BLaER1 treated with 17β-estradiol and CSF1 and Interleukin-3, amounts not matched to agents 10 nM and 100 nM (cell line): ENCODE measurements around the gene CELSR1.

Source experiments
- H3K27ac ChIP-seq, 11 experiments: shearing (Covaris generic); formaldehyde crosslinking; 2 replicates each; pipeline ENCODE4 v1.8.1; 2022
- H3K27me3 ChIP-seq, 11 experiments: shearing (Covaris generic); formaldehyde crosslinking; 2 replicates each; pipeline ENCODE4 v1.8.1; 2022
- H3K36me3 ChIP-seq, 11 experiments: shearing (Covaris generic); formaldehyde crosslinking; 2 replicates each; pipeline ENCODE4 v1.8.1; 2022
- H3K4me1 ChIP-seq, 10 experiments: shearing (Covaris generic); formaldehyde crosslinking; 2 replicates each; pipeline ENCODE4 v1.8.1; 2022
- H3K4me2 ChIP-seq, 11 experiments: shearing (Covaris generic); formaldehyde crosslinking; 2 replicates each; pipeline ENCODE4 v1.8.1; 2022
- H3K4me3 ChIP-seq, 10 experiments: shearing (Covaris generic); formaldehyde crosslinking; 2 replicates each; pipeline ENCODE4 v1.8.1; 2022
- H3K9ac ChIP-seq, 11 experiments: shearing (Covaris generic); formaldehyde crosslinking; 2 replicates each; pipeline ENCODE4 v1.8.1; 2022
- H3K9me3 ChIP-seq, 11 experiments: shearing (Covaris generic); formaldehyde crosslinking; replicated peaks in 1 of 11; 2 replicates each; pipeline ENCODE4 v1.8.1; 2022
- H4K20me1 ChIP-seq, 11 experiments: shearing (Covaris generic); formaldehyde crosslinking; 2 replicates each; pipeline ENCODE4 v1.8.1; 2022
- Cebpa-rat ChIP-seq, 11 experiments: shearing (Covaris generic); IDR thresholded peaks; 2 replicates each; pipeline ENCODE4 v1.8.1; 2022

Gene CELSR1

GRCh38 chr22:46556775-46557174, 19.4 kb upstream of the CELSR1 start:
- Histone ChIP-seq H3K27ac (no peak overlapping the region), H3K4me3 (no peak overlapping the region), H3K36me3 (peaks cover 0 to 15% (median 0%) of the 10 kb centered on the region in 11 experiments; a peak in 3 of 22 replicates), H3K9ac (no peak overlapping the region), H3K4me2 (no peak overlapping the region), H4K20me1 (no peaks in the 10 kb centered on the region), H3K27me3 (no peaks in the 10 kb centered on the region), H3K9me3 (peaks cover 19 to 30% (median 24%) of the 10 kb centered on the region in 11 experiments), H3K4me1 (peaks cover 15 to 18% (median 15%) of the 10 kb centered on the region in 10 experiments)
- no peak for TF ChIP-seq Cebpa-rat (IDR thresholded peaks at IDR 0.05)

DNA sequence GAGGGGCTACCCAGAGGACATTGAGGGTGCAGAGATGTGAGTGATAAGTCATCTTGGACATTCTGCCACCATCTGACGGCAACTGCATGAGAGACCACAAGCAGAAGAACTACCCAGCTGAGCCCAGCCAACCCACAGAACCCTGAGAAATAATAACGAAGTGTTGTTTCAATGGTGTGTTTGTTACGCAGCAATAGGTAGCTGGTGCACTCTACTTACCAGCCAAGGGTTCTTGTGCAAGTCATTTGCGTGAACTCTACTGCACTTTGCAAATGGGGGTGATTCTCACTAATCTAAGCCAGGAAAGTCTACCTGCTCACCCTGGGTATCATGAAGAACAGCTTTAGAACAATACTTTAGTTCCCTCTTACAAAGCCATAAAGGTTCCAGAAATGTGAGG, 15.8 kb upstream of the CELSR1 start:
- Histone ChIP-seq H3K4me2 (no peak overlapping the region), H3K9me3 (peaks cover 19 to 30% (median 24%) of the 10 kb centered on the region in 11 experiments)
- TF ChIP-seq Cebpa-rat (IDR thresholded peaks at IDR 0.05): no peak

DNA sequence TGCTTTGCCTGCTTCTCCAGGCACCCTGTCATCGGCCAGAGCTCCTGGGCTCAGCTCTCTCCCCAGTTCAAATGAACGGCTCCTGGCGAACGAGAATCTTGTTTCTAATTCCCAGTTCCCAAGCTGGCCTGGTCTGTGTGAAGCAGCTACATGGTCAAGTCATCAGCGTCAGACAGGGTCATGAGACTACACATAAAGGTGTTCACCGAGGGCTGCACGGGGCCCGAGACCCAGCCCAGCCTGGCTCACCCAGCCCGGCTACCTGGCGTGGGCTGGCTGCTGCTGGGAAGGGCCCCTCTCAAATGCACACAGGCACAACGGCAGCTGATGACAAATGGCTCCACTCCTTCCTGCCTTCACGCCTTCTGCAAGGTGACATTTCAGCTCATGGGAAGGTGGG, 14.6 kb upstream of the CELSR1 start:
- Histone ChIP-seq H3K36me3 (peaks cover 0 to 16% (median 0%) of the 10 kb centered on the region in 11 experiments; a peak in 3 of 22 replicates), H3K4me2 (no peak overlapping the region), H3K4me1 (peaks cover 12 to 40% (median 19%) of the 10 kb centered on the region in 10 experiments), H4K20me1 (peaks cover 0 to 9% (median 0%) of the 10 kb centered on the region in 11 experiments; a peak in 1 of 22 replicates), H3K9ac (no peak overlapping the region), H3K27ac (no peak overlapping the region), H3K9me3 (peaks cover 13 to 23% (median 20%) of the 10 kb centered on the region in 11 experiments), H3K27me3 (no peaks in the 10 kb centered on the region), H3K4me3 (no peak overlapping the region)
- no peak for TF ChIP-seq Cebpa-rat (IDR thresholded peaks at IDR 0.05)

More for the DNA sequence above, 15.8 kb upstream of the CELSR1 start:
- H3K9ac ChIP-seq: no peak overlapping the region
- no peaks in the 10 kb centered on the region for H4K20me1 ChIP-seq
- peaks cover 0 to 16% (median 0%) of the 10 kb centered on the region in 11 experiments; a peak in 3 of 22 replicates for H3K36me3 ChIP-seq
- no peak overlapping the region for H3K4me3 ChIP-seq
- no peak overlapping the region for H3K27ac ChIP-seq
- no peaks in the 10 kb centered on the region for H3K27me3 ChIP-seq
- H3K4me1 ChIP-seq: peaks cover under 1 to 28% (median 7%) of the 10 kb centered on the region in 10 experiments; a peak in 18 of 20 replicates

GRCh38 chr22:46551321-46551720, 13.9 kb upstream of the CELSR1 start:
- H3K9ac ChIP-seq: no peak overlapping the region
- no peak overlapping the region for H3K4me3 ChIP-seq
- H3K27me3 ChIP-seq: no peaks in the 10 kb centered on the region
- TF ChIP-seq Cebpa-rat (IDR thresholded peaks at IDR 0.05): no peak
- peaks cover 0 to 16% (median 0%) of the 10 kb centered on the region in 11 experiments; a peak in 3 of 22 replicates for H3K36me3 ChIP-seq
- H4K20me1 ChIP-seq: peaks cover 0 to 11% (median 0%) of the 10 kb centered on the region in 11 experiments; a peak in 1 of 22 replicates
- H3K4me2 ChIP-seq: peak overlapping the region in 1 of 11 experiments; percentile 35; a peak in 2 of 22 replicates
- H3K4me1 ChIP-seq: peaks cover 19 to 47% (median 26%) of the 10 kb centered on the region in 10 experiments
- peaks cover 7 to 16% (median 13%) of the 10 kb centered on the region in 11 experiments; a peak in 21 of 22 replicates for H3K9me3 ChIP-seq
- no peak overlapping the region for H3K27ac ChIP-seq

DNA sequence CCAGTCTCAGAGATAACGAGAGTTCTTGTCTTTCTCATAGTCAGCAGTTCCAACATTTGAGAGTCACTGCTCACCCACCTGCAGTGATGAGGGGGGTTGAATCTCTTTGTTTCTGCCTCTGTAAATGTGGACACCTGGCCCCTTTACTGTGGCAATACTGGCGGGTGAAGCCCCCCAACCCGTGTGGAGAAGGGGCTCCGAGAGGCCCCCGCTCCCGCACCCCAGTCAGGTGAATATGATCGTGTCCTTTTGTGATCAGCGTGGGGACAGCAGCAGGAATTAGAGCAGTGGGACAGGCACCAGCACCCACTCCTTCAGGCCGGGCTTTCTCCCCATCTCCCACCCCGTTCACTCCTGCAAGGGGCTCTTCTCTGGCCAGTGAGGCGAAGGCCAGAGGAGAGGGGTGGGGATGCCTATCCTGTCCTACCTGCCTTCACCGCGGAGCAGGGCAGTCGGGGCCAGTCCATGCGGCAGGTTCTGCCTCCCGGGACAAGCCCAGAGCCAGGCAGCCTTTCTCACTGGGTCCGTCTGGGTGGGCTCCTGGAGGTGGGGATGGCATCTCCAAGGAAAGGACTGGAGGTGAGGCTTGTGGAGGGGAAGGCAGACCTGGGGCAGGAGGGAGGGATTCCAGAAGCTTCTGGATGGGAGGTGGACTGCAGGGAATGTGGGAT, 12.7 kb upstream of the CELSR1 start:
- TF ChIP-seq Cebpa-rat (IDR thresholded peaks at IDR 0.05): no peak
- peaks cover 0 to 16% (median 0%) of the 10 kb centered on the region in 11 experiments; a peak in 3 of 22 replicates for H3K36me3 ChIP-seq
- H3K9me3 ChIP-seq: peaks cover 7 to 15% (median 13%) of the 10 kb centered on the region in 11 experiments; a peak in 20 of 22 replicates
- peak overlapping the region in 1 of 10 experiments; percentile 37; a peak in 2 of 20 replicates for H3K4me3 ChIP-seq
- peak overlapping the region in 2 of 11 experiments; percentile 92 to 98; a peak in 4 of 22 replicates for H3K4me2 ChIP-seq
- no peaks in the 10 kb centered on the region for H3K27me3 ChIP-seq
- H3K9ac ChIP-seq: peak overlapping the region in 2 of 11 experiments; percentile 6 to 65; a peak in 3 of 22 replicates
- peaks cover 0 to 11% (median 0%) of the 10 kb centered on the region in 11 experiments; a peak in 1 of 22 replicates for H4K20me1 ChIP-seq
- H3K4me1 ChIP-seq: peaks cover 31 to 59% (median 38%) of the 10 kb centered on the region in 10 experiments
- H3K27ac ChIP-seq: peak overlapping the region in 1 of 11 experiments; percentile 92; a peak in 1 of 22 replicates

- H3K36me3 ChIP-seq: peaks cover 0 to 16% (median 0%) of the 10 kb centered on the region in 11 experiments; a peak in 3 of 22 replicates
- H3K9me3 ChIP-seq: peaks cover 7 to 15% (median 13%) of the 10 kb centered on the region in 11 experiments; a peak in 20 of 22 replicates
- H3K9ac ChIP-seq: peak overlapping the region in 1 of 11 experiments; percentile 65; a peak in 2 of 22 replicates
- H3K4me2 ChIP-seq: peak overlapping the region in 2 of 11 experiments; percentile 92 to 98; a peak in 4 of 22 replicates
- H3K27me3 ChIP-seq: no peaks in the 10 kb centered on the region
- peaks cover 37 to 65% (median 44%) of the 10 kb centered on the region in 10 experiments for H3K4me1 ChIP-seq
- peak overlapping the region in 2 of 11 experiments; percentile 76 to 92; a peak in 4 of 22 replicates for H3K27ac ChIP-seq
- peaks cover 0 to 11% (median 0%) of the 10 kb centered on the region in 11 experiments; a peak in 1 of 22 replicates for H4K20me1 ChIP-seq
- H3K4me3 ChIP-seq: peak overlapping the region in 1 of 10 experiments; percentile 37; a peak in 2 of 20 replicates
- TF ChIP-seq Cebpa-rat (IDR thresholded peaks at IDR 0.05): no peak
These were observed 12.1 kb upstream of the CELSR1 start for GRCh38 chr22:46549563-46549840.

GRCh38 chr22:46547883-46548244, 10.4 kb upstream of the CELSR1 start:
- Histone ChIP-seq H3K4me3 (no peak overlapping the region), H3K9ac (peak overlapping the region in 3 of 11 experiments; percentile 0 to 79 (median 46); a peak in 4 of 22 replicates), H3K4me2 (peak overlapping the region; percentile 44 to 98 (median 82)), H3K27me3 (no peaks in the 10 kb centered on the region), H3K9me3 (peaks cover 2 to 10% (median 8%) of the 10 kb centered on the region in 11 experiments; a peak in 20 of 22 replicates), H3K27ac (peak overlapping the region in 3 of 11 experiments; percentile 65 to 92 (median 76); a peak in 6 of 22 replicates), H4K20me1 (peaks cover 0 to 11% (median 0%) of the 10 kb centered on the region in 11 experiments; a peak in 1 of 22 replicates), H3K4me1 (peaks cover 46 to 80% (median 55%) of the 10 kb centered on the region in 10 experiments), H3K36me3 (peaks cover 0 to 11% (median 0%) of the 10 kb centered on the region in 11 experiments; a peak in 3 of 22 replicates)
- TF ChIP-seq Cebpa-rat (IDR thresholded peaks at IDR 0.05): no peak

GRCh38 chr22:46547179-46547882, 9.9 kb upstream of the CELSR1 start:
- Histone ChIP-seq H3K9me3 (peaks cover 0 to 4% (median 3%) of the 10 kb centered on the region in 11 experiments; a peak in 18 of 22 replicates), H4K20me1 (peaks cover 0 to 11% (median 0%) of the 10 kb centered on the region in 11 experiments; a peak in 2 of 22 replicates), H3K4me1 (peaks cover 51 to 80% (median 60%) of the 10 kb centered on the region in 10 experiments), H3K27me3 (no peaks in the 10 kb centered on the region), H3K4me2 (peak overlapping the region; percentile 44 to 98 (median 82)), H3K27ac (peak overlapping the region in 3 of 11 experiments; percentile 65 to 92 (median 76); a peak in 6 of 22 replicates), H3K4me3 (0 out of 20 replicates have a peak overlapping the region, but pooled peaks of 1 of the 10 experiments have one; percentile 13), H3K9ac (peak overlapping the region in 6 of 11 experiments; percentile 4 to 79 (median 32); a peak in 7 of 22 replicates), H3K36me3 (peaks cover 0 to 6% (median 0%) of the 10 kb centered on the region in 11 experiments; a peak in 2 of 22 replicates)
- no peak for TF ChIP-seq Cebpa-rat (IDR thresholded peaks at IDR 0.05)
